ENCODE data around the gene APOL4.

Gene APOL4

GRCh38 chr22:36151006-36151595 is 50.5 kb downstream of the APOL4 start:
- no peak for DNase-seq

- DNase-seq, result no peak
Observed at GRCh38 chr22:36149441-36149840, 52.2 kb downstream of the APOL4 start.

GRCh38 chr22:36148411-36148810 is 53.2 kb downstream of the APOL4 start:
- DNase-seq, result no peak

GRCh38 chr22:36147196-36147791 is 54.3 kb downstream of the APOL4 start:
- no peak for DNase-seq

GRCh38 chr22:36145881-36146280 is 55.7 kb downstream of the APOL4 start:
- DNase-seq, result no peak

- no peak for DNase-seq
Observed at GRCh38 chr22:36144886-36145541, 56.6 kb downstream of the APOL4 start.

GRCh38 chr22:36143956-36144355 is 57.7 kb downstream of the APOL4 start:
- no peak for DNase-seq

GRCh38 chr22:36143066-36143815 is 58.4 kb downstream of the APOL4 start:
- no peak for DNase-seq

- no peak for DNase-seq
Observed at GRCh38 chr22:36141481-36141880, 60.1 kb downstream of the APOL4 start.

Measured in activated CD4-positive, CD25-positive, alpha-beta regulatory T cell (primary cell).